ENCODE data around the gene RPL10A. TPM values are rescaled to one million over a fixed set of nuclear protein-coding genes. Genes with fewer than 3 reads are reported as not detected.

Gene RPL10A
- total and polyA plus RNA-seq, 2 of the 8 experiments (the other 6 are each of a cell fraction or from before 2014, with no cell fraction given), result 1,893 to 2,948 TPM

GRCh38 chr6:35489066-35489465 is 20.9 kb downstream of the RPL10A start:
- Histone ChIP-seq H3K36me3 (ENCODE audit: control insufficient read depth in 2 of 4, insufficient read depth in 4 of 4, low read length in 3 of 4) (0 out of 8 replicates have a peak, but pooled peaks cover 0 to 2% (median 0%) of the 10 kb centered on the region in 4 experiments), H3K23ac (ENCODE audit: insufficient read length) (no peak overlapping the region)
- POLR2A ChIA-PET (ENCODE audit: partially characterized antibody), result interaction anchor here (30.9 to 37.6 kb wide), 2 partner anchors 4 to 11 kb away, joined by 1319 read pairs; partner anchors contain the start of genes RPL10A and TEAD3
- TF ChIP-seq JUND (IDR thresholded peaks at IDR 0.05; ENCODE audit: low read length) (no peak), SUZ12 (IDR thresholded peaks at IDR 0.05; ENCODE audit: low read length) (no peak), SAP30 (IDR thresholded peaks at IDR 0.05; ENCODE audit: insufficient read depth, insufficient replicate concordance, low read length) (no peak), TAF7 (optimal IDR thresholded peaks at IDR 0.05; ENCODE audit: borderline replicate concordance, low read depth, low read length) (no peak), CHD2 (IDR thresholded peaks at IDR 0.05; ENCODE audit: low read length) (no peak), TEAD4 (IDR thresholded peaks at IDR 0.05; ENCODE audit: low read depth, low read length) (no peak), KDM5A (IDR thresholded peaks at IDR 0.05; ENCODE audit: low read length) (no peak), FOSL1 (IDR thresholded peaks at IDR 0.05; ENCODE audit: insufficient read depth, low read depth, low read length) (no peak), ATF2 (IDR thresholded peaks at IDR 0.05; ENCODE audit: low read length) (no peak), BCL11A (IDR thresholded peaks at IDR 0.05; ENCODE audit: low read depth in 2 of 2, low read length in 2 of 2) (no peak), ATF3 (IDR thresholded peaks at IDR 0.05; ENCODE audit: insufficient read depth, low read depth, low read length) (no peak)

More at GRCh38 chr6:35489066-35489465, 20.9 kb downstream of the RPL10A start:
- Histone ChIP-seq H2BK15ac (ENCODE audit: low read length) (no peak overlapping the region), H3K18ac (ENCODE audit: extremely low read depth, low read length) (no peak overlapping the region; the same call in 1 of the 2 replicates), H3K4me2 (ENCODE audit: insufficient read depth in 1 of 2, low read depth in 2 of 2, low read length in 2 of 2) (peak overlapping the region in 1 of 2 experiments; percentile 96; a peak in 1 of 4 replicates), H3K4me1 (replicated peaks in 1 of 4; ENCODE audit: control insufficient read depth in 3 of 4, insufficient read depth in 4 of 4, low read length in 3 of 4) (peaks cover 36 to 85% (median 70%) of the 10 kb centered on the region in 4 experiments), H2BK20ac (ENCODE audit: low read length) (no peak overlapping the region), H3K4ac (replicated peaks; ENCODE audit: insufficient read length, low read depth, low read length) (no peak overlapping the region), H2BK5ac (ENCODE audit: low read depth, low read length) (0 out of 2 replicates have a peak overlapping the region, but pooled peaks have one; percentile 71), H3K23me2 (ENCODE audit: low read depth, low read length) (peaks cover 8% of the 10 kb centered on the region), H4K5ac (ENCODE audit: insufficient read length, low read depth, low read length) (no peak overlapping the region), H4K8ac (ENCODE audit: extremely low read depth, insufficient read depth, low read length) (no peak overlapping the region), H4K91ac (replicated peaks; ENCODE audit: insufficient read length, low read length) (no peak overlapping the region), H2AFZ (ENCODE audit: low read length) (no peak overlapping the region), H3K9me3 (ENCODE audit: insufficient read depth in 2 of 2, low read depth in 1 of 2, low read length in 1 of 2) (no peaks in the 10 kb centered on the region), H3K79me2 (ENCODE audit: control insufficient read depth in 1 of 2, insufficient read depth in 2 of 2, low read length in 2 of 2) (peaks cover 0 to 32% of the 10 kb centered on the region in 2 experiments; a peak in 2 of 4 replicates), H3K9ac (replicated peaks in 1 of 4; ENCODE audit: extremely low read depth in 1 of 4, low read depth in 3 of 4, low read length in 3 of 4) (no peak overlapping the region; a peak in 1 of 7 replicates), H3K14ac (ENCODE audit: insufficient read length) (no peak overlapping the region), H3K79me1 (ENCODE audit: low read depth, low read length) (peaks cover 17% of the 10 kb centered on the region), H3K27ac (ENCODE audit: low read depth, low read length) (no peak overlapping the region), H3K27me3 (replicated peaks in 1 of 4; ENCODE audit: control insufficient read depth in 3 of 4, extremely low read depth in 1 of 4, insufficient read depth in 3 of 4, low read length in 3 of 4) (no peaks in the 10 kb centered on the region), H2BK120ac (replicated peaks; ENCODE audit: low read depth, low read length) (no peak overlapping the region), H2AK5ac (ENCODE audit: low read depth, low read length) (0 out of 2 replicates have a peak overlapping the region, but pooled peaks have one; percentile 70), H2BK12ac (ENCODE audit: low read depth, low read length) (peak overlapping the region; percentile 75; the same call in 1 of the 2 replicates), H3K4me3 (ENCODE audit: extremely low read depth in 1 of 4, insufficient read depth in 2 of 4, low read depth in 3 of 4, low read length in 4 of 4) (no peak overlapping the region), H3K56ac (replicated peaks; ENCODE audit: insufficient read length, low read depth, low read length) (no peak overlapping the region), H4K20me1 (replicated peaks in 1 of 2; ENCODE audit: control insufficient read depth in 1 of 2, insufficient read depth in 2 of 2, low read length in 2 of 2) (peaks cover 8 to 22% of the 10 kb centered on the region in 2 experiments)
- CTCF ChIA-PET (ENCODE audit: partially characterized antibody), result interaction anchor here (0.8 to 1.8 kb wide), 3 partner anchors 11 to 32 kb away, joined by 3 to 9 read pairs (median 5); partner anchors contain the start of gene RPL10A
- DNase-seq (ENCODE audit: low read depth in 1 of 2, low spot score in 2 of 2), result no peak
- WGBS, 2 experiments (ENCODE audit: extremely low coverage in 1 of 2, insufficient coverage in 1 of 2, insufficient read length in 1 of 2, insufficient replicate concordance in 2 of 2, low coverage in 1 of 2, low lambda C conversion rate in 2 of 2, missing lambda C conversion rate in 1 of 2), result 74% methylated on average over 1 of the region's 1 CpG; no CpG with 5 or more reads in 1 of the 2 experiments
- no peak for FAIRE-seq

Data from H1 (cell line).